HG03457 (cell line): Measurements from ENCODE around the gene TRIM10.
"Not testable (repeated sequence)": the region's sequence is repeated elsewhere in the genome, so short reads cannot be mapped to it uniquely, and the experiment has no call there.

Source experiments
- ATAC-seq: cut with Tn5 transposase; IDR thresholded peaks from one replicate; pipeline ENCODE4 v1.9.1; 2021; ENCODE audit warnings: moderate number of reproducible peaks; ENCODE audit not compliant: unreplicated experiment

Gene TRIM10

DNA sequence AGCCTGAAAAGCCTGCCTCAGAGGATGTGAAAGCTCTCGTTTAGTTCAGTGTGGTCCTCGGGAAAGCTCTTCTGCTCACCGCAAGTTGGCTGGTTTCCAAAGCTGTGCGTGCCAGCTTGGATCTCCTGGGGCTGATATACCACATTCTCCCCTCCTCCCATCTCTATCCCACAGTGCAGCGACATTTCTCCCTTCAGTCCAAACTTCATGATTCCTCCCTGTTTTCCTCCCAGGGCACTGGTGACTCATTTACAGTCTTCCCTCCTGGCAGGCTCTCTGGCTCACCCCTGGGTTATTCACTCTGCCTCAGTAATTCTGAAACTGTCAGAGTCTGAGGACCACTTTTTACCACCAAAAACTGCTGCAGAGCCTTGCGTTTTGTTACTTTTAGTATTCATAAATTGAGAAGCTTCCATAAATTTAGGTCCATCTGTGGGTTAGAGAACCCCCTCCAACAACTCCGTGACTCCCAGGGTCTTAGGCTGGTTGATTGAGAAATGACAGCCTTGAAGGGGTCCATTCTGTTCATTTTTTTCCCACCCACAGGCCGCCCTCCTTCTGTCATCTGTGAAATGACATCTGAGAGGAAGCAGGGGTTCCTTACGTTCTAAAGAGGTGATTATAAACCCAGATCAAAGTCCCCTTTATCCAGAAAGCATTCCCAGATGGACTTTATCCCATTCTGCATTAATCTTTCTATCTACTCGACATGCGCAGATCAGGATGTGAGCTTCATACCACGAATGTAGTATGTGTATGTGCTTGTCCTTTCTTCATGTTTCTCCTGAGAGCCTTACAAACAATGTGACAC, 6.1 kb downstream of the TRIM10 start:
- ATAC-seq: no peak

DNA sequence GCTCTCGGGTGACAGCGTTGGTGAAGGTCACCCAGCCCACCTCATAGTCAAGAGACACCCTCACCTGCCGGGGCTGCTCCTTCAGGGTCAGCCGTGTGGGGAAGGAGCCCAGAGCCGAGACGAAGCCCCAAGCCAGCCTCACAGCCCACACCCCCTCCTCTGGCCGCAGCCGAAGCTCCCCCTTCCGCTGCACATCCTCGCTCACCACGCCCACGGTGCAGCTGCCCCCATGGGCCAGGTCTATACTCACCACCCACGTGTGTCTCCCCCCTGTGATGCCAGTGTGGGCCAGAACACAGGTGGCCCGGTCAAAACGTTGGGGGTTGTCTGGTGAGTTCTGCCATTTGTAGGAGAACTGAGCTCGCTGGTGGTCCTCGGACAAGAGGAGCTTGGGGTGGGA, 7.0 kb downstream of the TRIM10 start:
- ATAC-seq: no peak

DNA sequence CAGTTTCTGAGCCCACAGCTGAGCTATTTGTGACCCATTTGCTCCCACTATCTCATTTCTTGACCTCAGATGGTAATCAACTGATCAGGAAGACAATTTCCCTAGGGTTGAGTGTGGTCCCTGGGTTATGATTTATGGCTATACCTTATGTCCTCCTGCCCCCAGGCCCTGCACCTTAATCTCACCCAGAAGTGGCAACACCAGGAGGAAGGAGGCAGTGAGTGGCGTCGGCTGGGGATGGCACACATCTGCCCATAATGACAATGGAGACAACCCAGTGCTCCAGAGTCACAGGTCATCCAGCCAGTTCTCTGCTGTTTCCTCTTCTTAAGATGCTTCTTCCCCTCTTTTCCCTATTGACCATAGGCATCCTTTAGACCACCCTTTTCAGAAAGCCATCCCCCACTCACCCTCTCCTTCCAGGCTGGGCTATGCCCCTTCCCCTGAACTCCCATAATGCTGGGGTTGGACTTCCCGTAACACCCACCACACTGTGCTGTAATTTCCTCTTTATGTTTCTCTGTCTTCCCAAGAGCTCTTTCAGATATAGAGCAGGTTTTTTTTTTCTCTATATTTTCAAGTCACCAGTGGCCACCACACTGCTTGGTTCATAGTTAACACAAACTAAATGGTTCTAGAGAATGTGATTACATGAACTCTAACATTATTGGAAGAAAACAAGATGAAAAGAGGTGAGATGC, 8.0 kb downstream of the TRIM10 start:
- no peak for ATAC-seq

DNA sequence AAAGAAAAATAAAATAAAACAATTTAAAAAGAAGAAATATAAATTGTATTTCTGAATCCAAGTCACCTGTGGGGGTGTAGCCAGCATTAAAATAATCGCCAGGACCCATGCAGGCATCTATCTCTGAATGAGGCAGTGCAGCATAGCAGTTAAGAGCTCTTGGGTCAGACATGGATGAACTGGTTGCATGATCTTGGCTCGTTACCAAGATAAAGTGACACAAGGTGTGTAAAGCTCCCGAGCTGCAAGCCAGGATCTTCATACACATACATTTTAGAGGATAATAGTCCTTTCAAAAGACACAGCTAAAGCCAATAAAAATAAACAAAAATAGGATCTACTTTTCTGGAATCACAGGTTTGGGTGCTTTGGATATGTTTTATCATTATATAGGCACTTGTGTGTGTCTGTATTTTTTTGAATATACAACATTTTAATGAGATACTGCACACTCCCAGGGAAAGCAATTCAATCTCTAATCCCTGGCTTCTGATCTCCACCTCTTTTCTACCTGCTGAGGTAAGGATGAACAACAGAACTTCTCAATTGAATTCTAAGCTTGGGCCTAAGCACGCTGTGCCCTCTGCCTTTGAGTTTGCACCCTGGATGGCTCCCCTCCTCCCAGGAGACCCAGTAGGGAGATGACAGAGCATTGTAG, 8.9 kb downstream of the TRIM10 start:
- ATAC-seq: no peak

DNA sequence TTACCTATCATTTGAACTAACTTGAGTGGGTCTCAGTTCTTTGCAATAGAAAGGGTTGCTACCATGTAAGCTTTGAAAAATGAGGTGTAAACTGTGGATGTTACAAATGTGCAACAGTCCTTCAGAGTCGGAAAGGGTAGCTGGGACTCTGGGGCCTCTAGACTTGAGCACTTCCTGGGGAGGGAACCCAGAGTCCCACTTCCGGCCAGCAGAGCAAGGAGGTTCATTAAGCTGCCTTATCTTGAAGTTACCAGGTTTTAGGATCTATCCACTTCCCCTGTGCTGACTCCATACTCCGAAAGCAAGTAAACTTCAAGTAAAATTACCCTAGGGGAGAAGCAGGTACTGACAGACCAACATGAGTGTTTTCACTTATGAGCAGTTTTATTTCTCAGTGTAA, 9.4 kb downstream of the TRIM10 start:
- no peak for ATAC-seq

DNA sequence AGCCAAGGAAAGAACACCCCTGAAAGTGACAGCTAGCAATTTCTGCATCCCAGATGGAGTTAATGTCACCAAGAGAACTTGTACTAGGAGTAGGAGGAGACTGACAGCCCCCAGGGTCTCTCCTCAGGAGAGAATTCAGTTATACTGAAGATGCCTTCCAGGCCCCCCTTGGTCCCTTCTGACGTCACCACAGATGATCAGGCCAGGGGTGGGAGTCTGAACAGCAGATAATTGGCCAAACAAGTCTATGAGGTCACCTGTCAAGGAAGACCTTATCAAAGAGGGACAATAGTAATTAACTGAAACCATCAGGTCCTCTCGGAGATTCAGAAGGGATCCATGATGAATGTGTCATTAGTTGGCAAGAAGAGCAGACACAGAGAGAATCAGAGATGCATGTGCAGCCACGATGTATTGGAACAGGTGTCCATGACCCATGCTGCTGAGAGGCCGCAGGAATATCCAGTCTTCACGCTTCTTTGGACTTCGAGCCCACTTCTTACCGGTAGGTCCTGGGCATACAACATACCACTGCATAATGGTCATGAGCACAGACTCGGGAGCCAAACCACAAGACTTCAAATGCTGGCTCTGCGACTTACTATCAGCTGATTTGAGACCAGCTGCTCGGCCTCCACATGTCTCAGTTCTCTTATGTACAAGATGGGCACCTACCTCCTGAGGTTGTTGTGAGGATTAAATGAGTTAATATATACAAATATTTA, 10.2 kb downstream of the TRIM10 start:
- ATAC-seq: no peak

DNA sequence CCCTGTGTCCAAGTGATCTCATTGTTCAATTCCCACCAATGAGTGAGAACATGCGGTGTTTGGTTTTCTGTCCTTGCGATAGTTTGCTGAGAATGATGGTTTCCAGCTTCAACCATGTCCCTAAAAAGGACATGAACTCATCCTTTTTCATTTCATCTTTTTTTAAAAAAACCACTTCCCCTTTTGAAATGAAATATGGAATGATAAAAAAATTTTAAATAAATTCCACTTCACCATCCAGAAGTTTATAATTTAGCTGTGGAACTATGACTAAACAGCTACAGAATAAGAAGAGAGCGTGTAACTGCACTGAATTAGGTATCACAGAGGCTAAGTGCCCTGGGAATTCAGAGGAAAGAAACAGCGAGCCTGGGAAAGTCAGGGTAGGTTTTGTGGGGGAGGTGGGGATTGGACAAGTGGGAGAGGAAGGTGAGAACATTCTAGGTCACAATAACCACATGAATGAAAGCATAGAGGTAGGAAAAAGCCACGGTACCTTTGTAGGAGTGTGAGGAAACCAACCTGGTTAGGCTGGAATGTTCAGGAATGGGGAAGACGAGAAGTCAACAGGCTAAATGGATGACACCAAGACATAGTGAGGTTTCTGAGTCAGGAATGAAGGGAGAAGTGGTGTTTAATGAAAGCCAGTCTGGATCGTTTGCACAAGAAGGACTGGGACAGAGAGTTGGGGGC, 11.0 kb downstream of the TRIM10 start:
- ATAC-seq: no peak

DNA sequence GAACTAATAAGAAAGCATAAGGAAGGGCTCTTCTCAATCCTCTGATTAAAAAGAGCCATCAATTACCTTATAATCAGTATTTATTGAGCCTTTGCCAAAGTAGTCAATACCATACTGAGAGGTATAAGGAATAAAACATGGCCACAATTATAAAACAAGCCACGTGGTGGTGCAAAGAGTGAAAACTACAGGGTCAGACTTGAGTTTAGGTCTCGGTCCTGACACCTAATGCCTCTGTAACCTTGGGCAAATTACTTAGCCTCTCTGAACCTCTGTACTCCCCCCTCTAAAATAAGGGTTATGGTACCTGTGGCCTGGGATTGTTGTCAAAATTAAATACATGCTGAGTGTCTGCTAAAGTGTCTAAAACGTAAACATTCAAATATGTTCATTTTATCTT, 11.8 kb downstream of the TRIM10 start:
- ATAC-seq: no peak

DNA sequence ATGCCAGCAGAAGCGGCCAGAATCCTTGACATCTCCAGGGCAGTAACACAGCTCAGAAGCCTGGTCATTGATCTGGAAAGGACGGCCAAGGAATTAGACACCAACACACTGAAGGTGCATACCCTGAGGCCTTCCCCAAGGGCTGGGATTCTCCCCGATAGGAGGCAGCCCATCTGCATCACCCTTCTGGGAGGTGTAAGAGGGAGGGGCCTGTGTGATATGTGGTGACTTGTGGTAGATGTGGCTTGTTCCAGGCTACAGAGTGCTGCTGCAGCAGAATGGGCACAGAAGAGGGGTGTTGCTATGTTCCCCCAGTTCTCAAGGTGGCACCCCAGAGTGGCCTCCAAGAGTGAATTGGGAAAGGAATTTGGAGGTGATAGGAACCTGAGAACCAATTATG, 13.9 kb downstream of the TRIM10 start:
- no peak for ATAC-seq

DNA sequence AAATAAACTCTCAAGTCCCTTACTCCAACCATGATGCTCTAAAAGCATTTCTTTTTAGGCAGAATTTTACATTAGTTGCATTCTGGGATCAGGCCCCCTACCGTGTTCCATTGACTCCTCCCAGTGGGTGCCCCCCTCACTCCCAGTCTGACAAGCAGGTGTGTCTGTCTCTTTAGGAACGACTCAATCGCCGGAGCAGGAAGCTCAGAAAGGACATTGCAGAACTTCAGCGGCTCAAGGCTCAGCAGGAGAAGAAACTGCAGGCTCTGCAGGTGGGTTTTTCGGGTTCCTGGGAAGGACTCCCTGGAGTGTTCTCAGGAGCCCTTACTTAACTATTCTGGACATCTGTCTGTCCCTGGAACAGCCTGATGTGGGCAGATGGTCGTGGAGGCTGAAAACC, 15.2 kb downstream of the TRIM10 start:
- no peak for ATAC-seq

DNA sequence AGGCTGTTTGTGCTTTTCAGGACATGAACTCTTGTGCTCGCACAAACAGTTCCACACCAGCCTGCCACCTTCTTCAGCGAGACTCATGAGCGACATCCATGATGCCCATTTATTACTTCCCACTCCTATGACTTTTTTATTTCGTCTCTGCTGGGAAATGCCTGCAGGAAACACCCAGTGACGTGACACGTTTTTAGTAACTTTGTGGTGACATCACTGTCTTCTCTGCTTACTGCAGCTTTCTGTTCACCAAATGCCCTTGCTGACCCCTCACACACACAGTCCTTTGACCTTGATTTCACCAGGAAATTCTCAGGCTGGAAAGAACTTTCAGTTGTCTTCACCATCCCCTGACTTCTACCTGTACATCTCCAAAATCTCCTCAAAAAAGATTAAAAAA, 16.2 kb downstream of the TRIM10 start:
- no peak for ATAC-seq

DNA sequence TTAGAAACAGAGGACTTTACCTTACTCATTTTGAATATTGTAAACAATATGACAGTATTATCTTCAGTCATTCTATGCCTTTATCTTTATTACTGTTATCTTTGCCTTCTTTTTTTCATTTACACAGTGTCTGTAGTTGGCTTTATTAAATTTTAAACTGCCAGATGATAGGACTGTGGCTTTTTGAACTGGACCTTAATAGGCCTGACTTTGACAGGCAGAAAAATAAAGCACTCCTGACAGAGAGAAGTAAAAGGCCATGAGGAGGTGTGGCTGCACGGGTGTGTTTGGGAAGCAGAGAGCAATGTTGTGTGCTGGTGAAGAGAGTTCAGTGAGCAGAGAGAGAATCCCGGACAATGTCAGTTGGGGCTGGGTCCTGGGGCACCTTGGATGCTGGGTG, 17.2 kb downstream of the TRIM10 start:
- ATAC-seq: no peak

DNA sequence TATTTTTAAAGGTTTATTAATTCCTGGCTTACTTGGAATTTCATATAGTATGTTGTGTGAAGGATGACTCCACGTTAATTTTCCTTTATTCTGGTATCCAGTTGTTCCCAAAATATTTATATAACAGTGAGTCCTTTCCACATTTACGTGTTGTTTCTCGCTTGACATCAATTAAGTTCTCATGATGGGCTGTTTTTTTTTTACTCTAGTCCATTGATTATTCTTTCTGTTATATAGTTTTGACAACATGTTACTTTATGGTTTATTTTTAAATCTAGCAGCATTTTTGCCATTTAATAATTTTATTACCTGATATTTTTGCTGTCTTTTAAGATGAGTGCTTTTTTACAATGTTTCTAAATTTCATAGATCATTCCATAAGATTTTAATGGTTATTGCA, 18.3 kb downstream of the TRIM10 start:
- no peak for ATAC-seq

DNA sequence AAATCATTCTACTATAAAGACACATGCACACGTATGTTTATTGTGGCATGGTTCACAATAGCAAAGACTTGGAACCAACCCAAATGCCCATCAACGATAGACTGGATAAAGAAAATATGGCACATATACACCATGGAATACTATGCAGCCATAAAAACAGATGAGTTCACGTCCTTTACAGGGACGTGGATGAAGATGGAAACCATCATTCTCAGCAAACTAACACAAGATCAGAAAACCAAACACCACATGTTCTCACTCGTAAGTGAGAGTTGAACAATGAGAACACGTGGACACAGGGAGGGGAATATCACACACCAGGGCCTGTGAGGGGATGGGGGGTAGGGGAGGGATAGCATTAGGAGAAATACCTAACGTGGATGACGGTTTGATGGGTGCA, 20.8 kb downstream of the TRIM10 start:
- ATAC-seq: not testable (repeated sequence)

DNA sequence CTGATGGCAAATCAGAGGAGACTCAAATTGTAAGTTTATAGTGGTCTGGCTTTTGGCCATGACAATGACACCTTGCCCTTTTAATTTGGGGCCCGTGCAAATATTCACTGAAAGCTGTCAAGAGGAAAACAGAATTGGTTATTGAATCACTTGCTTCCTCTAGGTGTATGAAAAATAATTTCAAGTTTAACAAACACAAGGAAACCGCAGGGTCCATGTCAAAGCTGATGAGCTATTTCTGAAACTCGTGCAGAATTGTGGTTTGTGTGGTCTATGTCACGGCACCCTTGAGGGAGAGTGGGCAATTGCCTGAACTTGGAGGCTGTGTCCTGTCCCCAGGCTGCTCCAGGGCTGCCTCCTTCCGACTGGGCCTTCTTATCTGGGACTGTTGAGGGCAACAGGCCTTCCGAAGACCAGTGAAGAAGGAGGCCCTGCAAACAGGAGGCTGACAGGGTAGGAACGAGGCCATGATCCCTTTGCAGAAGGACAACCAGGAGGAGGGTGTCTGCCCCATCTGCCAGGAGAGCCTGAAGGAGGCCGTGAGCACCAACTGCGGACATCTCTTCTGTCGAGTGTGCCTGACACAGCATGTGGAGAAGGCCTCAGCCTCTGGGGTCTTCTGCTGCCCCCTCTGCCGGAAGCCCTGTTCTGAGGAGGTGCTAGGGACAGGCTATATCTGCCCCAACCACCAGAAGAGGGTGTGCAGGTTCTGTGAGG, 24.3 kb downstream of the TRIM10 start:
- no peak for ATAC-seq

DNA sequence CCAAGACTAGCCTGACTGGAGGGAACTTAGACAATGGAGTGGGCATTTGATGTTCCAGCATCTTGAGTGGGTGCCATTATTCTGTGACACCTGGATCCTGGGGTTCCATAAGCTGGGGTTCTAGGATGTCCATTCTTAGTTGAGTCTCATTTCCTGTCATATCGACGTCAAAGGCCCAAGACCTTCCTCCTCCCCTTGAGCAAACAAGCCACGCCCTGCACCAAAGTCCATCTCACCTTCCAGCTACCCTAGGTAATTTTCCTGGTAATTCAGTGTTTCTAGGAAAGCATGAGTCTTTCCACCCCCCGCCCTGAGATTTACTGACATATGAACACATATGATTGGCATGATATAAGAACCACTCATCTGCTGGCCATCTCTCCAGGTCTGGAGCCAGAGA, 25.3 kb downstream of the TRIM10 start, which contains the start of gene TRIM40:
TSS of gene TRIM40 (plus strand) at position 384 of the 400 bp plus-strand sequence. CDS start 897 bp downstream, outside the sequence.
- no peak for ATAC-seq

DNA sequence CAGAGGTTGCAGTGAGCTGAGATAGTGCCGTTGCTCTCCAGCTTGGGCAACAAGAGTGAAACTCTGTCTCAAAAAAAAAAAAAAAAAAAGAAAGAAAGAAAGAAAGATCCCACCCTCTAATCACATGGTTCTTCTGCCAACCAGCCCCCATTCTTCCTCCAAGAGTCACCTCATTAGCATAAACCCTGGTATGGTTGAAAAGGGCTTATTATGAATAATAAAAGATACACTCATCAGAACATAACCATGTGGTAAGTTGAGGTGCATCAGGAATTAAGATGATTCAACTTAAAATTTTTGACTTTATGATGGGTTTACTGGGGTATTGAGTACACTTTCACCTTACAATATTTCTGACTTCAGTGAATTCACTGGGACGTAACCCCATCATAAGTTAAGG, 25.9 kb downstream of the TRIM10 start:
- ATAC-seq: no peak

DNA sequence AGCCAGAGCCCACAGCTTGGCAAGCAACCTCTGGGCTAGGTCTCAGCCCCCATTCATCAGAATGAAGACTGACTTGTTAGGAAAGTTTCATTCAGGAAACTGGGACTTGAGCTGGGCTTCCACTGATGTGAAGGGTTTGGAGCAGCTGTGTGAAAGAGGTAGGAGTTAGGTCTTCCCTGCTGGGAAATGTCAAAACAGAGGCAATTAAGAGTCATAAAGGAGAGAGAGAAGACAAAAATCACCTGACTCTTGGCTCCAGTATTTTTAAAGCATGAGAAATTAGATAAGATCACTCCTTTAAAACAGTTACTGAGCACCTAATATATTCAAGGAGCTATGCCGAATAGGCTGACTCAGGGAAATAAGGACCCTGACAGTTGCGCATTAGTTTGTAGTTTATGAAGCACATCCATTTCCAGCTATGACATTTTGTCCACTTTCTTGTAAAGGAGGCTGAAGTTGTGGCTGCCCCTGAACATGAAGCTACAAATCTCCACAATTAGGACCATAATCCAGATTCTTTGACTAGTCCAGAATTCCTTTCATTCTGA, 29.0 kb downstream of the TRIM10 start:
- no peak for ATAC-seq
